Upper lobe of left lung (tissue), 6 donors: ENCODE data around the gene HPSE2. TPM values are rescaled to one million over a fixed set of nuclear protein-coding genes. Genes with fewer than 3 reads are reported as not detected.
A peak's percentile ranks its signal among the peaks of the same experiment; 100 is the strongest.

Experiments used
- ATAC-seq, 2 donors: fragments of 200-7000 bp; cut with Tn5 transposase; one replicate each; pipeline ENCODE4 v1.9.1; 2022; ENCODE audit warnings: mild to moderate bottlenecking in 2 of 2, moderate library complexity in 2 of 2; ENCODE audit not compliant: low FRiP score in 2 of 2
- DNase-seq, 2 donors: peaks; one replicate each; pipeline ENCODE4 v3.0.0-alpha.2; 2019 to 2020
- H3K27ac ChIP-seq, 4 donors: fragments of 200-600 bp; sonication (generic); one replicate each; pipeline ENCODE4 v1.5.1; 2016 to 2019
- H3K27me3 ChIP-seq, 4 donors: fragments of 200-600 bp; sonication (generic); one replicate each; pipeline ENCODE4 v1.5.1; 2017 to 2019
- H3K36me3 ChIP-seq, 4 donors: fragments of 200-600 bp; sonication (generic); one replicate each; pipeline ENCODE4 v1.5.1; 2016 to 2019
- H3K4me1 ChIP-seq, 4 donors: fragments of 200-600 bp; sonication (generic); one replicate each; pipeline ENCODE4 v1.5.1; 2018 to 2019
- H3K4me3 ChIP-seq, 4 donors: fragments of 200-600 bp; sonication (generic); one replicate each; pipeline ENCODE4 v1.5.1; 2017 to 2019; ENCODE audit warnings: mild to moderate bottlenecking in 2 of 4, moderate library complexity in 1 of 4
- H3K9me3 ChIP-seq, 4 donors: fragments of 200-600 bp; sonication (generic); one replicate each; pipeline ENCODE4 v1.5.1; 2018 to 2019
- EP300 ChIP-seq, 4 donors: sonication (generic); formaldehyde crosslinking; IDR thresholded peaks; one replicate each; pipeline ENCODE4 v1.5.1; 2017; ENCODE audit warnings: antibody characterized with exemption in 4 of 4, control low read depth in 2 of 4
- POLR2A ChIP-seq, 4 donors: fragments of 450-650 bp; IDR thresholded peaks; one replicate each; pipeline ENCODE4 v1.5.1; 2016 to 2017; ENCODE audit warnings: antibody characterized with exemption in 4 of 4, mild to moderate bottlenecking in 2 of 4
- POLR2AphosphoS5 ChIP-seq, 2 donors: sonication (generic); formaldehyde crosslinking; IDR thresholded peaks; one replicate each; pipeline ENCODE4 v1.5.1; 2017; ENCODE audit warnings: antibody characterized with exemption in 2 of 2
- WGBS, 2 donors: methylation state at CpG; one replicate each; pipeline ENCODE4 v1.1.5; 2017 to 2018; 5-methylcytosine and 5-hydroxymethylcytosine counted together
- total RNA-seq, 6 donors: library from RNA; depleted of rRNA in 4 of 6; stranded (reverse); fragments of >200 nt in 4 of 6; gene quantifications; one replicate each; pipeline versions ENCODE4 v1.1.0 to v1.2.1, GENCODE V29; 2016 to 2021
- TF ChIP-seq, protein P1 (sequence below), 6 experiments: fragments of 450-650 bp in 4 of 6; fragments of 200-600 bp in 2 of 6; sonication (generic) in 2 of 6; IDR thresholded peaks; one replicate each; pipeline ENCODE4 v1.5.1; 2016 to 2019; ENCODE audit warnings: antibody characterized with exemption in 6 of 6
- donor health status: DM: no; HTN: no; CAD: no; lungs with moderate emphysema.
- donor health status: DM: no; HTN: yes; CAD: no; lungs with severe emphysema.

Gene HPSE2
- total RNA-seq, 6 donors from 2014 or later = 0.15 to 1.1 (median 0.91) TPM; not detected in 1

DNA sequence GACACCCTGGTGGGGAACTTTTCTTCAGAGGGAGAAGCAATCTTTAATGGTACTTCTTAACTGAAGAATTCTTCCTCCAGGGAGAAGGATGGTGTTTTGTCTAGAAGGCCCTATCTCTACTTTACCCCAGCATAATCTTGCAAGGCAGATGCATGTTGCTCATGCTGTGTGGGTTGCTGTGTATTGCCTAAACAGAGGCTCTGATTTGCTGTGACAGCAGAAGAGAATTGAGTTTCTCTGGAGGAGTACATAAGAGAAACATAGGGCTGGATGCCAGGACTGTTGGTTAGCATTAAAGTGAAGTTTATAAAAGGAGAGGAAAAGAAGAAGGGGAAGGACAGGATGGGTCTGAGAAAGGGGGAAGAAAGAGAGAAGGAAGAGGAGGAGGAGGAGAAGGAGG is 540.8 kb downstream of the HPSE2 start:
- Histone ChIP-seq H3K27me3 (no peaks in the 10 kb centered on the region), H3K4me3 (no peak overlapping the region), H3K9me3 (no peaks in the 10 kb centered on the region), H3K27ac (peak overlapping the region in 1 of 4 donors; percentile 48), H3K36me3 (no peaks in the 10 kb centered on the region), H3K4me1 (peaks cover 0 to 6% (median 0%) of the 10 kb centered on the region in 4 donors)
- DNase-seq = no peak
- TF ChIP-seq POLR2AphosphoS5 (IDR thresholded peaks at IDR 0.05) (no peak), EP300 (IDR thresholded peaks at IDR 0.05) (no peak), POLR2A (IDR thresholded peaks at IDR 0.05) (no peak)
- TF ChIP-seq, protein P1, sequence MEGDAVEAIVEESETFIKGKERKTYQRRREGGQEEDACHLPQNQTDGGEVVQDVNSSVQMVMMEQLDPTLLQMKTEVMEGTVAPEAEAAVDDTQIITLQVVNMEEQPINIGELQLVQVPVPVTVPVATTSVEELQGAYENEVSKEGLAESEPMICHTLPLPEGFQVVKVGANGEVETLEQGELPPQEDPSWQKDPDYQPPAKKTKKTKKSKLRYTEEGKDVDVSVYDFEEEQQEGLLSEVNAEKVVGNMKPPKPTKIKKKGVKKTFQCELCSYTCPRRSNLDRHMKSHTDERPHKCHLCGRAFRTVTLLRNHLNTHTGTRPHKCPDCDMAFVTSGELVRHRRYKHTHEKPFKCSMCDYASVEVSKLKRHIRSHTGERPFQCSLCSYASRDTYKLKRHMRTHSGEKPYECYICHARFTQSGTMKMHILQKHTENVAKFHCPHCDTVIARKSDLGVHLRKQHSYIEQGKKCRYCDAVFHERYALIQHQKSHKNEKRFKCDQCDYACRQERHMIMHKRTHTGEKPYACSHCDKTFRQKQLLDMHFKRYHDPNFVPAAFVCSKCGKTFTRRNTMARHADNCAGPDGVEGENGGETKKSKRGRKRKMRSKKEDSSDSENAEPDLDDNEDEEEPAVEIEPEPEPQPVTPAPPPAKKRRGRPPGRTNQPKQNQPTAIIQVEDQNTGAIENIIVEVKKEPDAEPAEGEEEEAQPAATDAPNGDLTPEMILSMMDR (IDR thresholded peaks at IDR 0.05) = no peak
- no peak for ATAC-seq

DNA sequence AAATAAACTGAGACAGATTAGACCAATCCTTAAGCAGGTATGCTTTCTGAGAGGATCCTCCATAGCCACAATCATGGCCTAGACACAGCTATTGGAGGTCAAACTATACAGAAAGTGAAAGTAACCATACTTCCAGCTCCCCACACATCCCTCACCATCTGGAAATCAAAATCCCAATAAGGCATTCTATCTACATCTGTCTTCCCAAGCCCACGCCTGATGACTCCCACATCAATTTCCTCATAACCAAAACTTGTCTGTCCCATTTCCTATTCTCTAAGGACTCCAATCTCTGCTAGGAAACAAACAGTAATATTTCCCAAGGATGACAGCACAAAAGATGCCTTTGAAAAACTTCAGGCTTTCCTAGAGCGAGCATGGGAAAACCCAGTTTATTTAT is 541.6 kb downstream of the HPSE2 start:
- no peak overlapping the region for H3K4me3 ChIP-seq
- H3K9me3 ChIP-seq = no peaks in the 10 kb centered on the region
- ATAC-seq (no peak), DNase-seq (no peak)
- H3K27ac ChIP-seq = peak overlapping the region in 2 of 4 donors; percentile 35 to 48
- 53 to 63% methylated on average over 2 of the region's 2 CpGs for WGBS, 2 donors
- TF ChIP-seq EP300 (IDR thresholded peaks at IDR 0.05) = peak in 1 of 4 donors; percentile 29
- TF ChIP-seq, protein P1 (IDR thresholded peaks at IDR 0.05) = no peak
- no peaks in the 10 kb centered on the region for H3K27me3 ChIP-seq
- peaks cover 0 to 6% (median 0%) of the 10 kb centered on the region in 4 donors for H3K4me1 ChIP-seq
- H3K36me3 ChIP-seq = no peaks in the 10 kb centered on the region

DNA sequence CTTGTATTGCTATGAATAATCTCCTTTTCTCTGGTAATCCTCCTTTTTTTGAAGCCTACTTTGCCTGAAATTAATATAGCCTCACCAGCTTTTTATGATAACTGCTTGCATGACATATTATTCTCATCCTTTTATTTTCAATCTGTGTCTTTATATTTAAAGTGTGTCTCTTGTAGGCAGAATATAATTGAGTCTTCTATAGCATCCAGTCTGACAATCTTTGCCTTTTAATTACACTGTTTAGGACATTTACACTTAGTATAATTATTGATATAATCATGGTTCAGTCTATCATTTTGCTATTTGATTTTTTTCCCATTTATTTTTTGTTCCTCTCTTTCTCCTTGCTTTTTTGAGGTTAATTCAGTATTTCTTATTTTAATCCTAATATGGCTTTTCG is 548.0 kb downstream of the HPSE2 start:
- no peak for ATAC-seq
- Histone ChIP-seq H3K36me3 (no peaks in the 10 kb centered on the region), H3K4me1 (peaks cover 0 to 4% (median 0%) of the 10 kb centered on the region in 4 donors), H3K27ac (no peak overlapping the region), H3K4me3 (no peak overlapping the region), H3K27me3 (no peaks in the 10 kb centered on the region), H3K9me3 (peaks cover 0 to 17% (median 9%) of the 10 kb centered on the region in 4 donors)
- DNase-seq = no peak
- TF ChIP-seq POLR2A (IDR thresholded peaks at IDR 0.05) = no peak
- no peak for TF ChIP-seq POLR2AphosphoS5 (IDR thresholded peaks at IDR 0.05)
- TF ChIP-seq EP300 (IDR thresholded peaks at IDR 0.05) = no peak
- TF ChIP-seq, protein P1 (IDR thresholded peaks at IDR 0.05) = no peak
- 91 to 93% methylated on average over 1 of the region's 1 CpG for WGBS, 2 donors

DNA sequence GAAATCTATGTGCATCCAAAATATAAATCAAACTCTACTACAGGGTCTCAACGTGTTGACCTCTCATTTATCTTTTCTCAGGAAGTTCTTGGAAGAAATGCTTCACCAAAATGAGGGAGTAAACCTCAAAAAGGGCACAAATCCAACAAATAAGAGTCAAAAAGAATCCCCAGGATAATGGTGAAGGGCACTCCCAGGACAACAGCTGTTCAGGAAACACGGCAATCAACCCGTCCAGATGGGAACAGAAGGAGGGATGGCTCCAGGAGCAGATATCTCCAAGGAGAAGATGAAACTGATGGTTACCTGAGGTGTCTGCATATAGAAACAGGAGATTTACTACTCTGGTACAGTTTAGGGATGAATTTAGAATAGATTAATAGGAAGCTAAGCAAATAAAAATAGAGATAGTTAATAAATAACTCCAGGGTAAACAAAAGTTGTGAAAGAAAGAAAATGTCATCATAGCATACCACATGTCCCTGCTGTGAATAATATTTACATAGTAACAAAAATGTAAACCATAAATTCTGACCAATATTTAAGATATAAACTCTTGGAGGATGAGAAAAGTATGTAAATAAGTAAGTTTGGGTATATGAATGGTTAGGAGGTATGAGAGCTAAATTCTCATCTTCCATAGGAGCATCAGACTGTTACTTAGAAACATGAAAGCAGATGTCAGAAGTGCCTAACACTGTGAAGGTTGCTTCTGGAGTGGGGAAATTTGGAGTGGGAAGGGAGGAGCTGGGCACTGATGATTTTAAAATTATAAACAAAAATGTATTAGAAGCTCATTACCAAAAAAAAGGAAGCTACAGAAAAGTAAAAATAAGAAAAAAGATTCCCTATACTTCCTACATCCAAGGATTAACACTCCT is 551.4 kb downstream of the HPSE2 start:
- ATAC-seq (no peak), DNase-seq (no peak)
- 24 to 25% methylated on average over 3 of the region's 3 CpGs for WGBS, 2 donors
- Histone ChIP-seq H3K4me1 (peaks cover 0 to 4% (median 0%) of the 10 kb centered on the region in 4 donors), H3K9me3 (peaks cover 0 to 17% (median 9%) of the 10 kb centered on the region in 4 donors), H3K27ac (no peak overlapping the region), H3K27me3 (no peaks in the 10 kb centered on the region), H3K4me3 (no peak overlapping the region), H3K36me3 (no peaks in the 10 kb centered on the region)
- TF ChIP-seq POLR2A (IDR thresholded peaks at IDR 0.05) = no peak
- TF ChIP-seq POLR2AphosphoS5 (IDR thresholded peaks at IDR 0.05) = no peak
- TF ChIP-seq, protein P1 (IDR thresholded peaks at IDR 0.05) = no peak
- TF ChIP-seq EP300 (IDR thresholded peaks at IDR 0.05) = no peak

DNA sequence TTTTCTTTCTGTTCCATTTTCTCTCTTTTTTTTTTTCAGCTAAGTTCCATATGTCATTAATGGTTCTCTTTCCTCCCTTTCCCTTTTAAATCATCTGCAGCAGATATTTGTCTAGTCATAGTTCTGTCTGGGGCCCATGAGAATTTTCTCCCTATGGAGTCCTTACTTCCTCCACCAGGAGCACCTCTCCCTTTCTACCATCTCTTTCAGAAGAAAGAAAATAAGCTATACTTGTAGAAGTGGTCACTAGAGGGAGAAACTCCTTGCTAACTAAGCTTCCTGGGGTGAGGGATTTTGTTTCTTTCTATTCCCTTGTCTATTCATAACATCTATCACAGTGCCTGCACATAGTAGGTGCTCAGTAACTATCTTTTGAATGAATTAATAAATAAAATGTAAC is 558.8 kb downstream of the HPSE2 start:
- TF ChIP-seq EP300 (IDR thresholded peaks at IDR 0.05) = no peak
- Histone ChIP-seq H3K4me3 (no peak overlapping the region), H3K27ac (no peak overlapping the region), H3K36me3 (no peaks in the 10 kb centered on the region), H3K9me3 (no peaks in the 10 kb centered on the region), H3K4me1 (no peaks in the 10 kb centered on the region), H3K27me3 (no peaks in the 10 kb centered on the region)
- ATAC-seq (no peak), DNase-seq (no peak)
